HG03354 (cell line): ENCODE data around the gene KRTAP4-1.
"Not testable (repeated sequence)": the region's sequence is repeated elsewhere in the genome, so short reads cannot be mapped to it uniquely, and the experiment has no call there.

Experiments
- ATAC-seq: cut with Tn5 transposase; IDR thresholded peaks from one replicate; pipeline ENCODE4 v1.9.1; 2021; ENCODE audit warnings: mild to moderate bottlenecking; ENCODE audit not compliant: unreplicated experiment, poor library complexity, severe bottlenecking

Gene KRTAP4-1

GRCh38 chr17:41184480-41184961, at the start of gene KRTAP4-1:
TSS of gene KRTAP4-1 (minus strand) at chr17:41184911. CDS start at chr17:41184854, 57 bp downstream.
- ATAC-seq: no peak

- not testable (repeated sequence) for ATAC-seq
Observed at GRCh38 chr17:41232399-41233105, 47.8 kb upstream of the KRTAP4-1 start, which contains the start of gene KRTAP9-3. TSS of gene KRTAP9-3 (plus strand) at chr17:41232449. CDS start at chr17:41232502, 53 bp downstream.

GRCh38 chr17:41231731-41232130, 47.0 kb upstream of the KRTAP4-1 start:
- ATAC-seq: no peak

DNA sequence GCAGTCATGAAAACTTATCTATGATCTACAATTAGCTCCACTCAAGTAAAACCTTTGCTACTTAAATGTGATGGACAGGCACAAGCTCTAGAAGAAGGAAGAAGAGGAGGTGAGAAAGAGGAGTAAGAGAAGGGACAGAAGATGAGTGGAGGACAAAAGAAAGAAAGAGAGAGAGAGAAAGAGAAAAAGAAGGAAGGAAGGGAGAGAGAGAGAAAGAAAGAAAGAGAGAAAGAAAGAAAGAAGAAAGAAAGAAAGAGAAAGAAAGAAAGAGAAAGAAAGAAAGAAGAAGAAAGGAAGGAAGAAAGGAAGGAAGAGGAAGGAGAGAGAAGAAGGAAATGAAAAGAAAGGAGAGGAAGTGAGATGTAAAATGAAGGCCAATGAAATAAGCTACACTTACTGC, 45.4 kb upstream of the KRTAP4-1 start:
- no peak for ATAC-seq

DNA sequence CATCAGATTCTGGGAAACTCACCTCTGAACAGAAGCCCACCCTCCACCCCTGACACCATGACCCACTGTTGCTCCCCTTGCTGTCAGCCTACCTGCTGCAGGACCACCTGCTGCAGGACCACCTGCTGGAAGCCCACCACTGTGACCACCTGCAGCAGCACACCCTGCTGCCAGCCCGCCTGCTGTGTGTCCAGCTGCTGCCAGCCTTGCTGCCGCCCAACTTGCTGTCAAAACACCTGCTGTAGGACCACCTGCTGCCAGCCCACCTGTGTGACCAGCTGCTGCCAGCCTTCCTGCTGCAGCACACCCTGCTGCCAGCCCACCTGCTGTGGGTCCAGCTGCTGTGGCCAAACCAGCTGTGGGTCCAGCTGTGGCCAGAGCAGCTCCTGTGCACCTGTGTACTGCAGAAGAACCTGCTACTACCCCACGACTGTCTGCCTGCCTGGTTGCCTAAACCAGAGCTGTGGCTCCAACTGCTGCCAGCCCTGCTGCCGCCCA, 41.9 kb upstream of the KRTAP4-1 start, which contains the start of gene KRTAP9-2:
Gene KRTAP9-2, plus strand, starts transcription at position 51 of the 498 bp plus-strand sequence. Its CDS starts 7 bp downstream, at position 58.
- ATAC-seq: not testable (repeated sequence)

GRCh38 chr17:41226051-41226450, 41.3 kb upstream of the KRTAP4-1 start:
- ATAC-seq: no peak

GRCh38 chr17:41223821-41224220, 39.1 kb upstream of the KRTAP4-1 start:
- no peak for ATAC-seq

GRCh38 chr17:41215681-41216080, 31.0 kb upstream of the KRTAP4-1 start:
- no peak for ATAC-seq

GRCh38 chr17:41212524-41213169, 27.9 kb upstream of the KRTAP4-1 start:
- no peak for ATAC-seq

GRCh38 chr17:41211845-41212466, 27.2 kb upstream of the KRTAP4-1 start:
- ATAC-seq: no peak

DNA sequence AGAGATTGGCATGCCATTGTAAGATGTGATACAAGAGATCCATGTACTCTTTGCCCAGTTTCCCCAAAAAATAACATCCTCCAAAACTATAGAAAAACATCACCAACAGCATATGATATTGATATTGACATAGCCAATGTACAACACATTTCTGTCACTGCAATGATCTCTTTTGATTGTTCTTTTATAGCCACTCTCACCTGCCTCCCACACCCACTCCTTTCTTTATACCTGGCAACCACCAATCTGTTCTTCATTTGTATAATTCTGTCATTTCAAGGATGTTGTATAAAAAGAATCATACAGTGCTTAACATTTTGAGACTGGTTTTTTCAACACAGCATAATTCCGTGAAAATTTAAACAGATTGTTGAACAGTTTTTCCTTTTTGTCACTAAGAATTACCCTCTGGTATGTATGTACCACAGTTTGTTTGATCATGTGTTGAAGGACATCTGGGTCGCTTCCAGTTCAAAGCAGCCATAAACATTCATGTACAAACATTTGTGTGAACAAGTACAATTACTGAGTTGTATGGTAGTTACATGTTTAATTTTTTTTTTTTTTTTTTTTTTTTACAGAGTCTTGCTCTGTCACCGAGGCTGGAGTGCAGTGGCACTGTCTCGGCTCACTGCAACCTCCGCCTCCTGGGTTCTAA, 14.8 kb upstream of the KRTAP4-1 start:
- no peak for ATAC-seq

- no peak for ATAC-seq
Observed at GRCh38 chr17:41196068-41196467, 11.4 kb upstream of the KRTAP4-1 start.

- no peak for ATAC-seq
Observed at GRCh38 chr17:41190328-41190727, 5.6 kb upstream of the KRTAP4-1 start.

GRCh38 chr17:41189837-41190318, 5.2 kb upstream of the KRTAP4-1 start, which contains the start of gene KRTAP9-1:
TSS of gene KRTAP9-1 (plus strand) at chr17:41189887. CDS start at chr17:41189887, 0 bp downstream.
- ATAC-seq: not testable (repeated sequence)

GRCh38 chr17:41186872-41187271, 2.2 kb upstream of the KRTAP4-1 start:
- no peak for ATAC-seq

DNA sequence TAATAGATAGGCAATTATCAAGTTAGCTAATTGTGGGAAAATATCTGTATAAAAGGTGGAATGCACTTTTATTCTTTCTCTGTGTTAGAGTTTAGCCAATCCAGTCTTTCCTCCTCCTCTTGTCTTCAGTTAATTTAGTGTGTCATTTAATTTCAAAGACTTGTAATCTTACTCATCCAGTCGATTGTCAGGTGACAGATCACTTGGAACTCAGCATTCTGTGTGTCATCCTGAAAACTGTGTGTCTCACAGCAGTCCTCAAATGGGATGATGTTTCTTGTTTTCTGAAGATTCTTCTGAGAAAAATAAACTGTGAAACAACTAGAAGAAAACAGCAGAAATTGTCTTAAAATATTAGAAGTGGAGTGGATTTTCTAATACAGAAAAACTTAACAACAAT, 290 bp upstream of the KRTAP4-1 start:
- no peak for ATAC-seq

GRCh38 chr17:41178843-41179616, 5.7 kb downstream of the KRTAP4-1 start:
- ATAC-seq: no peak

DNA sequence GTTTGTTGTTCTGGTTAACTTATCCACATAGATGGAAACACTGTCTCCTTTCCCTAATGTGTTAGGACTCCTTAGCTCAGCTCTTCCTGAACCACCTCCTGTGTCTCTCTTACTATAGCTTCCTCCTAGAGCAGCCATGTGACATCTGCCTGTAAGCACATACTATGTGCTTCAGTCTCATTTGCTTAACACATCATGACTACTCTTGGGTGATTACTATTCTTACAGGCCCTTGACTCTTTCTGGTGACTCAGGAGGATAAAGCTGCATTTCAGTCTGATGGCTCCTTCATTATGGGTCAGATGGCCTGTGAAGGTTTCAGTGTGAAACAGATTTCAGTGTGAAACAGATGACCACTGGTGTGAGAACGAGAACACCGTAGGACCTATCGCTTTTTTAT, 6.4 kb downstream of the KRTAP4-1 start:
- no peak for ATAC-seq

GRCh38 chr17:41177727-41178271, 6.9 kb downstream of the KRTAP4-1 start, which contains the start of gene KRTAP4-2:
TSS of gene KRTAP4-2 (minus strand) at chr17:41178221. CDS start at chr17:41178164, 57 bp downstream.
- no peak for ATAC-seq
